ENCODE data around the gene TP53BP2.

The TP53BP2 gene

DNA sequence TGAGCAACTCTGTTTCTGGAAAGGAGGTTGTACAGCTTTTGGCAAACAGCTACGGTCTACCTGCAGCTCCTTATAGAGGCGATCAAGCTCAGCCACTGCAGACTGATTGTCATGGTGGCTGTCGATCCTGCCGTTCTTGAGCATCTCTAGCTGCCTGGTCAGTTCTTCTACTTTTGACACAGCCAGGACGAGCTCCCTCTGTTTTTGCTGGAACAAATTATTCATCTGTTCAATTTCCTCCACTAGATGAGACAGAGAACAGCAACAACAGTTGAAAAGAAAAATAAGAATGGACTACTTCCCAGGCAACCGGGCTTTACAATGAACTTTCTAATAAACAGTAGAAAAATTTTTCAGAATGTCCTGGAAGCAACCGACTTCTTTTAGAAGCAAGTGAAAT lies 42.5 kb downstream of the TP53BP2 start:
- Histone ChIP-seq H3K9ac (no peak overlapping the region), H3K36me3 (ENCODE audit: insufficient read depth) (peaks cover 5% of the 10 kb centered on the region; the same call in 1 of the 2 replicates), H3K4me1 (ENCODE audit: low read depth, poor library complexity, severe bottlenecking) (no peaks in the 10 kb centered on the region), H3K27ac (no peak overlapping the region), H4K20me1 (ENCODE audit: insufficient read depth) (no peaks in the 10 kb centered on the region), H3K79me2 (ENCODE audit: insufficient read depth, low read depth) (no peaks in the 10 kb centered on the region), H2AFZ (ENCODE audit: low read depth) (no peak overlapping the region), H3K27me3 (ENCODE audit: insufficient read depth, low read depth) (no peaks in the 10 kb centered on the region), H3K4me3 (IDR thresholded peaks at IDR 0.05; ENCODE audit: insufficient read depth, low read depth, low read length) (no peak overlapping the region), H3K4me2 (no peak overlapping the region)
- no peak for TF ChIP-seq CTCF (conservative IDR thresholded peaks at IDR 0.05; ENCODE audit: low read depth, low read length)

DNA sequence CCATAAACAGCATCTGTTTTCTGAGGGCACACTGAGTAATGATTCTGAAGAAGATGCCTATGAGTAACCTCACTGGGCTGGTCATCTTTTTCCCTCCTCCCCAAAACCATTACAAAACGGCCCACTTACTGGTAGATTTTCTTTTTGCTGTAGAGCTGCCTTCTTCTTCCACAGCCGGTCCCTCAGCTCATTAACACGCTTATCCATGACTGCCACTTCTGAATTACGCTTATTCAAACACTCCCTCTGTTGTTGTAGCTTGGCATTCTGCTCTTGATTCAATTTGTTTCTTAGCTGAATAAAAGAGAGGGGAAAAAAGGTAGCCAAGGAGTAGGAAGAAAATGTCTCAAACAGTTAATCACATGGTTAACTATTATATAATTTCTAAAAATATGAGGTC lies 43.1 kb downstream of the TP53BP2 start:
- Histone ChIP-seq H3K4me1 (ENCODE audit: low read depth, poor library complexity, severe bottlenecking) (no peaks in the 10 kb centered on the region), H3K4me3 (IDR thresholded peaks at IDR 0.05; ENCODE audit: insufficient read depth, low read depth, low read length) (no peak overlapping the region), H3K4me2 (no peak overlapping the region), H3K79me2 (ENCODE audit: insufficient read depth, low read depth) (no peaks in the 10 kb centered on the region), H3K27me3 (ENCODE audit: insufficient read depth, low read depth) (no peaks in the 10 kb centered on the region), H3K36me3 (ENCODE audit: insufficient read depth) (peaks cover 5% of the 10 kb centered on the region; the same call in 1 of the 2 replicates), H2AFZ (ENCODE audit: low read depth) (no peak overlapping the region), H3K9ac (no peak overlapping the region), H4K20me1 (ENCODE audit: insufficient read depth) (no peaks in the 10 kb centered on the region), H3K27ac (no peak overlapping the region)
- TF ChIP-seq CTCF (conservative IDR thresholded peaks at IDR 0.05; ENCODE audit: low read depth, low read length), result no peak

- TF ChIP-seq CTCF (conservative IDR thresholded peaks at IDR 0.05; ENCODE audit: low read depth, low read length), result no peak
- H3K27me3 ChIP-seq (ENCODE audit: insufficient read depth, low read depth), result no peaks in the 10 kb centered on the region
- H3K79me2 ChIP-seq (ENCODE audit: insufficient read depth, low read depth), result no peaks in the 10 kb centered on the region
- H3K36me3 ChIP-seq (ENCODE audit: insufficient read depth), result peaks cover 5% of the 10 kb centered on the region; the same call in 1 of the 2 replicates
- H3K27ac ChIP-seq, result no peak overlapping the region
- no peak overlapping the region for H3K9ac ChIP-seq
- no peak overlapping the region for H2AFZ ChIP-seq (ENCODE audit: low read depth)
- no peak overlapping the region for H3K4me3 ChIP-seq (IDR thresholded peaks at IDR 0.05; ENCODE audit: insufficient read depth, low read depth, low read length)
- H4K20me1 ChIP-seq (ENCODE audit: insufficient read depth), result no peaks in the 10 kb centered on the region
- H3K4me1 ChIP-seq (ENCODE audit: low read depth, poor library complexity, severe bottlenecking), result no peaks in the 10 kb centered on the region
- no peak overlapping the region for H3K4me2 ChIP-seq
These were observed 43.7 kb downstream of the TP53BP2 start for GRCh38 chr1:223802032-223802431.

DNA sequence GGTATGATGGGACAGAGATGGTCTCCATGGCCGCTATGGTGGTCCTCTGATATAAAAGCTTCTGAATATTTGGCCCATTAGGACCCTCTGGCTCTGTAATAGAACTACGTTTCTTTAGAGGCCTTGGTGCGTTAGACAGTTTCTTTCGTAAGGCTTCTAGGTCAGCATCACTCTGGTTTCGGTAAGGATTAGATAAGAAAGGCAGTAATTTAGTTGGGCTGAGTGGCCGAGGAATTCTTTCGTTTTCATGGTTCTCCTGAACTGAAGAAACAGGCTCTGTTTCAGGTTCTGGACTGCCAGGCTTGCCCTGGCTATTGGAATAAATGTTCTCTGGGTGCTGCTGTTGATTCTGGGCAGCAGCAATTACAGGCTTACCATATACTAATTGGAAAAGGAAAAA lies 49.5 kb downstream of the TP53BP2 start:
- Histone ChIP-seq H2AFZ (ENCODE audit: low read depth) (no peak overlapping the region), H4K20me1 (ENCODE audit: insufficient read depth) (no peaks in the 10 kb centered on the region), H3K4me2 (no peak overlapping the region), H3K27me3 (ENCODE audit: insufficient read depth, low read depth) (no peaks in the 10 kb centered on the region), H3K36me3 (ENCODE audit: insufficient read depth) (peaks cover 5% of the 10 kb centered on the region; the same call in 1 of the 2 replicates), H3K4me3 (IDR thresholded peaks at IDR 0.05; ENCODE audit: insufficient read depth, low read depth, low read length) (no peak overlapping the region), H3K79me2 (ENCODE audit: insufficient read depth, low read depth) (no peaks in the 10 kb centered on the region), H3K4me1 (ENCODE audit: low read depth, poor library complexity, severe bottlenecking) (no peaks in the 10 kb centered on the region), H3K9ac (no peak overlapping the region), H3K27ac (no peak overlapping the region)
- TF ChIP-seq CTCF (conservative IDR thresholded peaks at IDR 0.05; ENCODE audit: low read depth, low read length), result no peak

All from KMS-11 (cell line).